ENCODE results near the gene KCNQ1OT1. TPM values are rescaled to one million over a fixed set of nuclear protein-coding genes. Genes with fewer than 3 reads are reported as not detected.

The KCNQ1OT1 gene
- total RNA-seq, 2 donors from 2014 or later = 0.77 to 1.5 TPM

DNA sequence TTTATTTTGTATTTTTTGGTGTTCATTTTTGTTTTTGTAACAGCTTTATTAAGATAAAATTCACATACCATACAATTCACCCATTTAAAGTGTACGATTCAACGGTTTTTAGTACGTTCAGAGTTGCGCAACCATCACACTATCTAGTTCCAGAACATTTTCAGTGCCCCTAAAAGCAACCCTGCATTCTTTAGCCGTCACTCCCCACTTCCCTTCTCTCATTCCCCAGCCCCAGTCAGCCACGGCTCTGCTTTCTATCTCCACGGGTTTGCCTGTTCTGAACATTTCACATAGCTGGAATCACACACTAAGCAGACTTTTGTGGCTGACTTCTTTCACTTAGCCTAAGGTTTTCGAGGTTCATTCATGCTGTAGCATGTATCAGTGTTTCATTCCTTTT lies 9.6 kb upstream of the KCNQ1OT1 start:
- TF ChIP-seq, protein P1, sequence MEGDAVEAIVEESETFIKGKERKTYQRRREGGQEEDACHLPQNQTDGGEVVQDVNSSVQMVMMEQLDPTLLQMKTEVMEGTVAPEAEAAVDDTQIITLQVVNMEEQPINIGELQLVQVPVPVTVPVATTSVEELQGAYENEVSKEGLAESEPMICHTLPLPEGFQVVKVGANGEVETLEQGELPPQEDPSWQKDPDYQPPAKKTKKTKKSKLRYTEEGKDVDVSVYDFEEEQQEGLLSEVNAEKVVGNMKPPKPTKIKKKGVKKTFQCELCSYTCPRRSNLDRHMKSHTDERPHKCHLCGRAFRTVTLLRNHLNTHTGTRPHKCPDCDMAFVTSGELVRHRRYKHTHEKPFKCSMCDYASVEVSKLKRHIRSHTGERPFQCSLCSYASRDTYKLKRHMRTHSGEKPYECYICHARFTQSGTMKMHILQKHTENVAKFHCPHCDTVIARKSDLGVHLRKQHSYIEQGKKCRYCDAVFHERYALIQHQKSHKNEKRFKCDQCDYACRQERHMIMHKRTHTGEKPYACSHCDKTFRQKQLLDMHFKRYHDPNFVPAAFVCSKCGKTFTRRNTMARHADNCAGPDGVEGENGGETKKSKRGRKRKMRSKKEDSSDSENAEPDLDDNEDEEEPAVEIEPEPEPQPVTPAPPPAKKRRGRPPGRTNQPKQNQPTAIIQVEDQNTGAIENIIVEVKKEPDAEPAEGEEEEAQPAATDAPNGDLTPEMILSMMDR (IDR thresholded peaks at IDR 0.05) = no peak
- Histone ChIP-seq H3K9ac (ENCODE audit: low read depth in 2 of 2, low read length in 2 of 2) (no peak overlapping the region), H3K36me3 (no peaks in the 10 kb centered on the region), H3K27ac (no peak overlapping the region), H3K4me3 (no peak overlapping the region), H3K9me3 (no peaks in the 10 kb centered on the region), H3K27me3 (no peaks in the 10 kb centered on the region), H3K4me1 (no peaks in the 10 kb centered on the region)
- intact Hi-C loops (cut with DNase I) = loop anchor here (10.0 kb wide), 1 partner anchor 175 kb away; the partner anchor contains the start of gene CDKN1C
- no peak for DNase-seq

DNA sequence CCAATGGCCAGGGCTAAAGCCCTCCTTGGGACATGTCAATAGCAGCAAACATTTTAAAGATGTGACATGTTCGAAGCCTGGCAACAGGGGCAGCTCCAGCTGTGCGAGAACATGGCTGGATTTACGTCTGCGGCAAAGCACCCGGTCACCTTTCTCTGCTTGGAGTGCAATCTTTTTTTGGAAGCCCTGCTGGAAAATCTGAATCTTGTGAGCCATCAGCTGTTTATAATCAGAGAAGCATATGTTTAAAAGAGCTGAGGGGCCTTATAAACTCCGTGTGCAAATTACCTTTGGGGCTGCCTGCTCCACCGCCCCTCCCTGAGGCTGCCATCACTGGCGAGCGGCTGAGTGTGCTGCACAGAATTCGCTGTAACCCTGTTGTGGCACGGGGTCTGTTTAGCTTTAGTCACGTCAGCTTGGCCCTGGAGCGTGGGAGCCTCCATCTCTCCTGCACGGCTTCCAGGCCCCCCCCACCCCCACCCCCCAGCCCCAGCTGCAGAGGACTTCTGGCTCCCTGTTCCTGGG lies 9.0 kb upstream of the KCNQ1OT1 start:
- no peak overlapping the region for H3K27ac ChIP-seq
- DNase-seq = no peak
- no peak overlapping the region for H3K9ac ChIP-seq (ENCODE audit: low read depth in 2 of 2, low read length in 2 of 2)
- H3K9me3 ChIP-seq = no peaks in the 10 kb centered on the region
- H3K27me3 ChIP-seq = no peaks in the 10 kb centered on the region
- H3K4me1 ChIP-seq = no peaks in the 10 kb centered on the region
- intact Hi-C loops (cut with DNase I) = loop anchor here (10.0 kb wide), 1 partner anchor 176 kb away; the partner anchor contains the start of gene CDKN1C
- TF ChIP-seq, protein P1 (IDR thresholded peaks at IDR 0.05) = no peak
- no peak overlapping the region for H3K4me3 ChIP-seq
- H3K36me3 ChIP-seq = no peaks in the 10 kb centered on the region

DNA sequence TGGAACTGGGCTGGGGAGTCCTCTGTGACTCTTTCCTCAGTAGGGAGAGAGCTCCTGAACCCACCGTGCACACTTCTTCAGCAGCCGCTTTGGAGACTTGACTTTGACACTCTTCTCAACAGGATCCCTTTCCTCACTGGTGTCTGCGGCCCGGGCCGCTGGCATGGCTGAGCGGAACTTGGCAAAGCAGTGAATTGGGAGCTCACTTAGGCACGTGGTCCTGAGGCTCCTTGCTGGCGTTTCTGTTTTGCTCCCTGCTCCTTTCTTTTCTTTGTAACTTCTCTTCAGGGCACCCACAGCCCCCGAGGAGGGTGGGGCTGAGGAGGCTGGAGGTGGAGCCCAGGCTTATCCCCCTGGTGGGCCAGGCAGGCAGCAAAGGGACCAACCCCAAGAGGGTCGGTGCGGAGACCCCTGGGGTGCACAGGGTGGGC lies 8.4 kb upstream of the KCNQ1OT1 start:
- intact Hi-C loops (cut with DNase I) = loop anchor here (10.0 kb wide), 1 partner anchor 177 kb away; the partner anchor contains the start of gene CDKN1C
- no peak overlapping the region for H3K9ac ChIP-seq (ENCODE audit: low read depth in 2 of 2, low read length in 2 of 2)
- H3K27ac ChIP-seq = no peak overlapping the region
- no peaks in the 10 kb centered on the region for H3K27me3 ChIP-seq
- no peaks in the 10 kb centered on the region for H3K9me3 ChIP-seq
- TF ChIP-seq, protein P1 (IDR thresholded peaks at IDR 0.05) = no peak
- DNase-seq = no peak
- no peak overlapping the region for H3K4me3 ChIP-seq
- no peaks in the 10 kb centered on the region for H3K36me3 ChIP-seq
- no peaks in the 10 kb centered on the region for H3K4me1 ChIP-seq

DNA sequence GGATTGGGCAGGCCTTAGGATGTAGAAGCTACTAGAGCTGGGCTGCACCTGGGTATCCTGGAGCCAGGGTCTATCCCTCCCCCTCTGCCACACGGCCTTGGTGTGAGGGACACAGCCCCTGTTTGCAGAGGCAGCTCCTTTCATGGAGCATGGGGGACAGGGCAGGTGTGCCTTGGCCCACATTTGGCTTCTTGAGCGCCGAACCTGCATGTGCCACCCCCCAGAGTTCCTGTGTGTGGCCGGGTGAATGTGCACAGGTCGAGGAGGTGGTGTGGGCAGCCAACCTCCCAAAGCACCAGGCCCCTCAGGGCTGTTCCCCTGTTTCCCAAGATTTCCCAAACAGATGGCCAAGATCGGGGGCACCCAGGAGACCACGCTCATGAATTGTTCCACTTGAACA lies 7.9 kb upstream of the KCNQ1OT1 start:
- no peak for DNase-seq

DNA sequence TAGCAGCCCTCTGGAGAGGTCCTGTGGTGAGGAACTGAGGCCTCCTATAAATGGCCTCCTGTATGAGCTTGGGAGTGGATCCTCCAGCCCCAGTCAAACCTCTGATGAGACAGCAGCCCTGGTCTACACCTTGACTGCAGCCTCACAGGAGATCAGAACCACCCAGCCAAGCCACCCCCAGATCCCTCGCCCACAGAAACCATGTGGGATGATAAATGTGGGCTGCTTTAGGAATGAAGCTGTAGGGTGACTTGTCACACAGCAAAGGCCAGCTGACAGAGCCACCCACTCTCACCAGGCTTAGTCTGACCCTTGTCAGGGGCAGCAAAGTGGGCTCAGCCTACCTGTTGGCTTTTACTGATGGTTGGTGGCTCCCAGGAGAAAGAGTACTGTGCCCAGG lies 6.5 kb upstream of the KCNQ1OT1 start:
- intact Hi-C loops (cut with DNase I) = loop anchor here (10.0 kb wide), 1 partner anchor 178 kb away; the partner anchor contains the start of gene CDKN1C
- no peak for DNase-seq
- Histone ChIP-seq H3K4me1 (no peaks in the 10 kb centered on the region), H3K36me3 (no peaks in the 10 kb centered on the region), H3K27ac (no peak overlapping the region), H3K9me3 (no peaks in the 10 kb centered on the region), H3K27me3 (no peaks in the 10 kb centered on the region), H3K4me3 (no peak overlapping the region), H3K9ac (ENCODE audit: low read depth in 2 of 2, low read length in 2 of 2) (no peak overlapping the region)
- TF ChIP-seq, protein P1 (IDR thresholded peaks at IDR 0.05) = no peak

More for the DNA sequence above, 7.9 kb upstream of the KCNQ1OT1 start:
- no peaks in the 10 kb centered on the region for H3K27me3 ChIP-seq
- intact Hi-C loops (cut with DNase I) = loop anchor here (10.0 kb wide), 1 partner anchor 177 kb away; the partner anchor contains the start of gene CDKN1C
- H3K9me3 ChIP-seq = no peaks in the 10 kb centered on the region
- H3K4me3 ChIP-seq = no peak overlapping the region
- no peak overlapping the region for H3K9ac ChIP-seq (ENCODE audit: low read depth in 2 of 2, low read length in 2 of 2)
- no peaks in the 10 kb centered on the region for H3K4me1 ChIP-seq
- TF ChIP-seq, protein P1 (IDR thresholded peaks at IDR 0.05) = no peak
- no peaks in the 10 kb centered on the region for H3K36me3 ChIP-seq
- no peak overlapping the region for H3K27ac ChIP-seq

All from colonic mucosa (tissue), 4 donors.